Ovary (tissue), 9 donors: ENCODE measurements around the gene TSHZ2. TPM values are rescaled to one million over a fixed set of nuclear protein-coding genes. Genes with fewer than 3 reads are reported as not detected.
A peak's percentile ranks its signal among the peaks of the same experiment; 100 is the strongest.
"Not testable (repeated sequence)": the region's sequence is repeated elsewhere in the genome, so short reads cannot be mapped to it uniquely, and the experiment has no call there.

ENCODE experiments used
- DNase-seq, 5 donors: peaks; one replicate each; pipeline ENCODE4 v3.0.0-alpha.2; 2019 to 2020
- H3K27ac ChIP-seq, 2 donors: fragments of 200-600 bp; one replicate each; pipeline versions ENCODE4 v1.5.1 to v1.8.0; 2019 to 2022
- H3K27me3 ChIP-seq: fragments of 200-600 bp; one replicate; pipeline ENCODE4 v1.8.0; 2022
- H3K36me3 ChIP-seq: fragments of 200-600 bp; sonication (generic); one replicate; pipeline ENCODE4 v1.5.1; 2019
- H3K4me1 ChIP-seq: one replicate; pipeline ENCODE4 v1.8.1; 2013; ENCODE audit warnings: mild to moderate bottlenecking, moderate library complexity; ENCODE audit not compliant: insufficient read depth
- H3K4me3 ChIP-seq: fragments of 200-600 bp; sonication (generic); one replicate; pipeline ENCODE4 v1.5.1; 2017
- H3K9me3 ChIP-seq, 2 donors: fragments of 200-600 bp in 1 of 2; sonication (generic) in 1 of 2; one replicate each; pipeline versions ENCODE4 v1.5.1 to v1.8.1; 2013 to 2019; ENCODE audit warnings: mild to moderate bottlenecking in 1 of 2, moderate library complexity in 1 of 2
- CTCF ChIP-seq, 3 donors: fragments of 450-650 bp in 2 of 3; fragments of 200-600 bp in 1 of 3; IDR thresholded peaks; one replicate each; pipeline versions ENCODE4 v1.5.1 to v1.8.0; 2016 to 2022; ENCODE audit warnings: antibody characterized with exemption in 3 of 3, mild to moderate bottlenecking in 1 of 3
- EP300 ChIP-seq: sonication (generic); formaldehyde crosslinking; IDR thresholded peaks from one replicate; pipeline ENCODE4 v1.6.1; 2017; ENCODE audit warnings: antibody characterized with exemption
- POLR2A ChIP-seq: fragments of 450-650 bp; IDR thresholded peaks from one replicate; pipeline ENCODE4 v1.6.1; 2017; ENCODE audit warnings: antibody characterized with exemption, mild to moderate bottlenecking, moderate library complexity
- WGBS, 3 donors: extraction: QIAGEN DNeasy Blood & Tissue Kit in 1 of 3; methylation state at CpG; one replicate each; pipeline versions ENCODE4 v1.1.5 to v1.1.7; 2013 to 2017; 5-methylcytosine and 5-hydroxymethylcytosine counted together
- intact Hi-C, 4 donors: fragments of 100-400 bp; cut with DNase I; formaldehyde crosslinking; loops; one replicate each; pipeline versions ENCODE4 v1.11.0 to v1.15.1; 2022 to 2023
- polyA plus RNA-seq, 2 donors: library from polyadenylated mRNA; stranded (reverse); fragments of 200-250 nt in 1 of 2; fragments of 350-450 nt in 1 of 2; fragmentation: Illumina TruSeq in 1 of 2; extraction: RNeasy Lipid Tissue Mini Kit (QIAGEN cat#74804) in 1 of 2; gene quantifications; one replicate each; pipeline ENCODE4 v1.2.3, GENCODE V29; 2013 to 2014
- total RNA-seq, 7 donors: library from RNA; depleted of rRNA in 2 of 7; stranded (reverse); fragments of >200 nt in 2 of 7; fragmentation: NEBNext Ultra II Directional in 3 of 7; extraction: Animal tissue kit (Norgen Biotek cat#: 25700) in 3 of 7; gene quantifications; one replicate each; pipeline versions ENCODE4 v1.1.0 to v1.2.4, GENCODE V29; 2016 to 2023
- donor health status: DM: no; HTN: no; CAD: no; lungs with moderate emphysema.
- donor health status: DM: no; HTN: no; CAD: no.
- donor health status: Bipolar disorder and iron deficiency.
- donor health status: DM: yes; HTN: yes; CAD: no.
- donor health status: DM: no; HTN: no; CAD: no.
- donor health status: DM: yes; HTN: yes; CAD: no.

Gene TSHZ2
- total and polyA plus RNA-seq, 9 donors = 18.2 to 113 (median 40.2) TPM

GRCh38 chr20:53413186-53413631, 441.1 kb downstream of the TSHZ2 start:
- no peaks in the 10 kb centered on the region for H3K27me3 ChIP-seq
- 84 to 87% (median 85%) methylated on average over 15 of the region's 15 CpGs for WGBS, 3 donors
- H3K4me1 ChIP-seq = peaks cover 5% of the 10 kb centered on the region
- DNase-seq = peak in 1 of 5 donors; percentile 18
- no peaks in the 10 kb centered on the region for H3K9me3 ChIP-seq
- no peaks in the 10 kb centered on the region for H3K36me3 ChIP-seq
- no peak for TF ChIP-seq CTCF (IDR thresholded peaks at IDR 0.05)
- no peak for TF ChIP-seq EP300
- TF ChIP-seq POLR2A = no peak
- intact Hi-C loops = no loop called here
- H3K27ac ChIP-seq = no peak overlapping the region
- no peak overlapping the region for H3K4me3 ChIP-seq

GRCh38 chr20:53413845-53414244, 441.7 kb downstream of the TSHZ2 start:
- H3K4me3 ChIP-seq, H3K36me3 ChIP-seq, H3K9me3 ChIP-seq, DNase-seq, H3K27me3 ChIP-seq, H3K27ac ChIP-seq, intact Hi-C loops, H3K4me1 ChIP-seq: not testable (repeated sequence)
- 70 to 87% (median 79%) methylated on average over 1 of the region's 1 CpG for WGBS, 3 donors

- WGBS, 3 donors = 95 to 96% (median 96%) methylated on average over 11 of the region's 11 CpGs
- TF ChIP-seq POLR2A = no peak
- TF ChIP-seq CTCF (IDR thresholded peaks at IDR 0.05) = no peak
- no peak for TF ChIP-seq EP300
- intact Hi-C loops = no loop called here
- Histone ChIP-seq H3K27me3 (no peaks in the 10 kb centered on the region), H3K4me3 (no peak overlapping the region), H3K9me3 (no peaks in the 10 kb centered on the region), H3K4me1 (peaks cover 3% of the 10 kb centered on the region), H3K27ac (no peak overlapping the region), H3K36me3 (no peaks in the 10 kb centered on the region)
- DNase-seq = no peak
These were observed 447.7 kb downstream of the TSHZ2 start for GRCh38 chr20:53419693-53420460.

- Histone ChIP-seq H3K36me3 (no peaks in the 10 kb centered on the region), H3K27ac (no peak overlapping the region), H3K9me3 (no peaks in the 10 kb centered on the region), H3K4me3 (no peak overlapping the region), H3K4me1 (peaks cover 3% of the 10 kb centered on the region), H3K27me3 (no peaks in the 10 kb centered on the region)
- TF ChIP-seq CTCF (IDR thresholded peaks at IDR 0.05) (no peak), POLR2A (no peak), EP300 (no peak)
- intact Hi-C loops = no loop called here
- no peak for DNase-seq
- 92 to 98% (median 97%) methylated on average over 5 to 7 of the region's 7 CpGs for WGBS, 3 donors
These were observed 449.2 kb downstream of the TSHZ2 start for GRCh38 chr20:53421343-53421742.

GRCh38 chr20:53422039-53422438, 449.9 kb downstream of the TSHZ2 start:
- TF ChIP-seq POLR2A (no peak), CTCF (IDR thresholded peaks at IDR 0.05) (no peak), EP300 (no peak)
- no peak for DNase-seq
- Histone ChIP-seq H3K27ac (no peak overlapping the region), H3K27me3 (no peaks in the 10 kb centered on the region), H3K4me3 (no peak overlapping the region), H3K9me3 (no peaks in the 10 kb centered on the region), H3K4me1 (no peaks in the 10 kb centered on the region), H3K36me3 (no peaks in the 10 kb centered on the region)
- WGBS, 3 donors = 90 to 95% (median 93%) methylated on average over 7 of the region's 7 CpGs
- intact Hi-C loops = no loop called here
